K562 (cell line): Measurements from ENCODE around the gene USP48. TPM values are rescaled to one million over a fixed set of nuclear protein-coding genes. Genes with fewer than 3 reads are reported as not detected.

Source experiments
- CBX3 ChIP-seq, 2 experiments: IDR thresholded peaks; 1 replicate in 1 of 2; 2 replicates in 1 of 2; pipeline ENCODE4 v1.6.1; 2012; ENCODE audit warnings: inconsistent platforms in 2 of 2, low read length in 2 of 2, borderline replicate concordance in 1 of 2, control low read depth in 1 of 2
- CCAR2 ChIP-seq: fragments of 200-400 bp; formaldehyde crosslinking; IDR thresholded peaks from 2 replicates; pipeline ENCODE4 v1.6.1; 2017; ENCODE audit warnings: mild to moderate bottlenecking, low read depth, low read length
- FIP1L1 ChIP-seq: fragments of 200-400 bp; formaldehyde crosslinking; IDR thresholded peaks from 2 replicates; pipeline ENCODE4 v1.6.1; 2018; ENCODE audit warnings: mild to moderate bottlenecking, low read depth, low read length; ENCODE audit not compliant: poor library complexity, severe bottlenecking
- FOSL1 ChIP-seq: fragments of 200-800 bp; sonication (Bioruptor generic); conservative IDR thresholded peaks from 2 replicates; pipeline ENCODE4 v1.6.1; 2016; ENCODE audit warnings: missing genetic modification characterization, missing compliant biosample characterization
- HMG20B ChIP-seq: fragments of 250-450 bp; sonication (Bioruptor Pico); IDR thresholded peaks from 2 replicates; pipeline ENCODE4 v1.5.0; 2021; ENCODE audit warnings: mild to moderate bottlenecking
- JUNB ChIP-seq: fragments of 450-650 bp; formaldehyde crosslinking; conservative IDR thresholded peaks from 2 replicates; pipeline ENCODE4 v1.4.0; 2020; ENCODE audit warnings: mild to moderate bottlenecking
- MTA2 ChIP-seq: fragments of 450-650 bp; IDR thresholded peaks from 2 replicates; pipeline ENCODE4 v1.6.1; 2016; ENCODE audit warnings: low read depth
- POLR2B ChIP-seq: fragments of 450-650 bp; IDR thresholded peaks from 2 replicates; pipeline ENCODE4 v1.6.1; 2018; ENCODE audit warnings: low read depth; ENCODE audit not compliant: partially characterized antibody
- POLR3A ChIP-seq: IDR thresholded peaks from 2 replicates; pipeline ENCODE4 v1.6.1; 2011; ENCODE audit warnings: borderline replicate concordance, mild to moderate bottlenecking, moderate library complexity; ENCODE audit not compliant: insufficient read length, insufficient read depth; ENCODE audit errors: extremely low read depth
- SAP30 ChIP-seq: fragments of 200-600 bp; sonication (generic); IDR thresholded peaks from 2 replicates; pipeline ENCODE4 v1.6.1; 2012; ENCODE audit warnings: borderline replicate concordance, low read depth, mild to moderate bottlenecking, moderate library complexity, low read length, control low read depth, inconsistent platforms; ENCODE audit not compliant: insufficient read depth, poor library complexity, severe bottlenecking
- STAT5B ChIP-seq: fragments of 250-450 bp; sonication (Bioruptor Pico); IDR thresholded peaks from 2 replicates; pipeline ENCODE4 v1.8.0; 2021; ENCODE audit warnings: mild to moderate bottlenecking, inconsistent platforms
- ZC3H4 ChIP-seq: sonication (generic); formaldehyde crosslinking; IDR thresholded peaks from 2 replicates; pipeline ENCODE4 v1.9.0; 2021; ENCODE audit warnings: missing genetic modification reagents, borderline replicate concordance
- ZNF146 ChIP-seq: IDR thresholded peaks from one replicate; pipeline ENCODE4 v1.6.1; 2018; ENCODE audit warnings: missing compliant biosample characterization; ENCODE audit not compliant: unreplicated experiment
- ZNF324 ChIP-seq: fragments of 250-450 bp; sonication (Bioruptor Pico); IDR thresholded peaks from 2 replicates; pipeline ENCODE4 v1.4.0; 2020; ENCODE audit warnings: mild to moderate bottlenecking
- ZNF444 ChIP-seq: fragments of 250-450 bp; sonication (Bioruptor Pico); IDR thresholded peaks from 2 replicates; pipeline ENCODE4 v1.4.0; 2020; ENCODE audit warnings: mild to moderate bottlenecking, moderate library complexity
- polyA plus RNA-seq, 8 experiments: library from polyadenylated mRNA; depleted of rRNA in 4 of 8; stranded (reverse) in 5 of 8; unstranded in 3 of 8; fragments of >200 nt; fragmentation: Nextera tagmentation in 2 of 8; fragmentation: Illumina TruSeq in 1 of 8; extraction: Ambion mirVana in 2 of 8; extraction: Trizol in 1 of 8; gene quantifications; 2 replicates each; pipeline versions ENCODE4 v1.2.1 to v1.2.3, GENCODE V29; 2011 to 2014; ENCODE audit warnings: inconsistent platforms in 1 of 8, missing spikeins in 1 of 8
- total RNA-seq, 7 experiments: library from RNA; depleted of rRNA in 6 of 7; stranded (reverse); fragments of >200 nt in 6 of 7; fragmentation: Illumina TruSeq in 2 of 7; extraction: Trizol in 2 of 7; gene quantifications; 2 replicates each; pipeline versions ENCODE4 v1.2.1 to v1.2.3, GENCODE V29; 2011 to 2021; ENCODE audit warnings: low replicate concordance in 1 of 7
- TF ChIP-seq, protein P1 (sequence below), 2 experiments: fragments of 150-350 bp in 1 of 2; IDR thresholded peaks; 2 replicates each; pipeline ENCODE4 v1.6.1; 2012 to 2016; ENCODE audit warnings: low read depth in 2 of 2, low read length in 2 of 2, mild to moderate bottlenecking in 1 of 2, moderate library complexity in 1 of 2
- TF ChIP-seq, protein P2 (sequence below): sonication (generic); formaldehyde crosslinking; IDR thresholded peaks from 2 replicates; pipeline ENCODE4 v1.8.0; 2022; ENCODE audit warnings: missing genetic modification reagents, mild to moderate bottlenecking, moderate library complexity, borderline replicate concordance
- TF ChIP-seq, protein P3 (sequence below): sonication (generic); formaldehyde crosslinking; IDR thresholded peaks from 2 replicates; pipeline ENCODE4 v1.5.0; 2020; ENCODE audit warnings: missing genetic modification reagents
- TF ChIP-seq, protein P4 (sequence below): sonication (generic); IDR thresholded peaks from 2 replicates; pipeline ENCODE4 v1.6.1; 2016

USP48 gene
- total and polyA plus RNA-seq, 9 of the 15 experiments (the other 6 are each of a cell fraction or from before 2014, with no cell fraction given), result 23.3 to 123 (median 106) TPM

DNA sequence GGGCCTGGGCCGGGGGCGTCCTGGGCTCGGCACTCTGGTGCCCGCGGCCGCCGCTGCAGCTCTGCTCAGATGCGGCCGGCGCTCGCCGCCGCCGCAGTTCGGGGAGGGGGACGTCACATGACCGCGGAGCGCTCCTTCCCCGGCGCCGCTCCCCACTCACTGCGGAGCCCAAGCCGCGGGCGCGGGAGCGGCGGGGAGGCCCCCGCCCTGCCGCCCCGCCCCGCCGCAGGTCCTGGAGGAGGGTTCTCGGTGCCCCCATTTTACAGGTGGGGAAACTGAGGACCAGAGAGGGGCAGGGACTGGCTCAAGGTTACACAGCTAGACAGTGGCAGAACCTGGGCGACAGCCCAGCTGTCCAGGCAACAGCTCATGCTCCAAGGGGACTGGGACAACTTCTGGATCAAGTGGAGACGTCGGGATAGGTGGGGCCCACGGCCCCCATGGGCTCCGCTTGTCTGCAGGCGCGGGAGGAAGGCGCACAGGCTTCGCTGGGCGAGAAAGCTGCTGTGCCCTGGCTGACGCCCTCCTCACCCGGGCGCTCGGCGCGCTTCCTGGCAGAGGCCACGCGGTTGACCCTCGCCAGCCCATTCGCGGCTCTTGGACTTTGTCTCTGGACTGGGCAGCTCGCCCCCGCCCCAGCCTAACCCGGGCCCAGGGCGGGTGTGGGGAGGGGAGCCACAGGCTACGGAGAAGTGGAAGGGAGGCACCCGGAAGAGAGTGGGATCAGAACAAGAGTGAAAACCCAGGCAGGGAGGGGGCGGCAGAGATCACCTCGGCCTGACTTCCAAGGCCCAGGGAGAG is 113.5 kb downstream of the USP48 start, which contains the start of gene RAP1GAP (continued):
- peak in 1 of 2 experiments; percentile 51; a peak in 2 of 3 replicates for TF ChIP-seq CBX3 (IDR thresholded peaks at IDR 0.05; ENCODE audit: borderline replicate concordance in 1 of 2, low read length in 2 of 2)
- 0 out of 2 replicates have a peak, but pooled peaks have one; percentile 8 for TF ChIP-seq JUNB (CRISPR knock-in tag)
- TF ChIP-seq ZNF324 (CRISPR knock-in tag), result peak; percentile 63; the same call in 1 of the 2 replicates
- TF ChIP-seq FIP1L1, result peak; percentile 72
- TF ChIP-seq, protein P1, sequence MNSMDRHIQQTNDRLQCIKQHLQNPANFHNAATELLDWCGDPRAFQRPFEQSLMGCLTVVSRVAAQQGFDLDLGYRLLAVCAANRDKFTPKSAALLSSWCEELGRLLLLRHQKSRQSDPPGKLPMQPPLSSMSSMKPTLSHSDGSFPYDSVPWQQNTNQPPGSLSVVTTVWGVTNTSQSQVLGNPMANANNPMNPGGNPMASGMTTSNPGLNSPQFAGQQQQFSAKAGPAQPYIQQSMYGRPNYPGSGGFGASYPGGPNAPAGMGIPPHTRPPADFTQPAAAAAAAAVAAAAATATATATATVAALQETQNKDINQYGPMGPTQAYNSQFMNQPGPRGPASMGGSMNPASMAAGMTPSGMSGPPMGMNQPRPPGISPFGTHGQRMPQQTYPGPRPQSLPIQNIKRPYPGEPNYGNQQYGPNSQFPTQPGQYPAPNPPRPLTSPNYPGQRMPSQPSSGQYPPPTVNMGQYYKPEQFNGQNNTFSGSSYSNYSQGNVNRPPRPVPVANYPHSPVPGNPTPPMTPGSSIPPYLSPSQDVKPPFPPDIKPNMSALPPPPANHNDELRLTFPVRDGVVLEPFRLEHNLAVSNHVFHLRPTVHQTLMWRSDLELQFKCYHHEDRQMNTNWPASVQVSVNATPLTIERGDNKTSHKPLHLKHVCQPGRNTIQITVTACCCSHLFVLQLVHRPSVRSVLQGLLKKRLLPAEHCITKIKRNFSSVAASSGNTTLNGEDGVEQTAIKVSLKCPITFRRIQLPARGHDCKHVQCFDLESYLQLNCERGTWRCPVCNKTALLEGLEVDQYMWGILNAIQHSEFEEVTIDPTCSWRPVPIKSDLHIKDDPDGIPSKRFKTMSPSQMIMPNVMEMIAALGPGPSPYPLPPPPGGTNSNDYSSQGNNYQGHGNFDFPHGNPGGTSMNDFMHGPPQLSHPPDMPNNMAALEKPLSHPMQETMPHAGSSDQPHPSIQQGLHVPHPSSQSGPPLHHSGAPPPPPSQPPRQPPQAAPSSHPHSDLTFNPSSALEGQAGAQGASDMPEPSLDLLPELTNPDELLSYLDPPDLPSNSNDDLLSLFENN (IDR thresholded peaks at IDR 0.05; ENCODE audit: low read depth in 2 of 2, low read length in 2 of 2), result no peak; a peak in 1 of 4 replicates
- TF ChIP-seq ZNF444 (CRISPR knock-in tag), result no peak
- TF ChIP-seq STAT5B, result no peak
- no peak for TF ChIP-seq CCAR2
- no peak for TF ChIP-seq POLR3A
- no peak for TF ChIP-seq FOSL1 (tag)
- TF ChIP-seq, protein P2, sequence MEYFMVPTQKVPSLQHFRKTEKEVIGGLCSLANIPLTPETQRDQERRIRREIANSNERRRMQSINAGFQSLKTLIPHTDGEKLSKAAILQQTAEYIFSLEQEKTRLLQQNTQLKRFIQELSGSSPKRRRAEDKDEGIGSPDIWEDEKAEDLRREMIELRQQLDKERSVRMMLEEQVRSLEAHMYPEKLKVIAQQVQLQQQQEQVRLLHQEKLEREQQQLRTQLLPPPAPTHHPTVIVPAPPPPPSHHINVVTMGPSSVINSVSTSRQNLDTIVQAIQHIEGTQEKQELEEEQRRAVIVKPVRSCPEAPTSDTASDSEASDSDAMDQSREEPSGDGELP (CRISPR knock-in tag), result peak; percentile 75
- TF ChIP-seq, protein P3, sequence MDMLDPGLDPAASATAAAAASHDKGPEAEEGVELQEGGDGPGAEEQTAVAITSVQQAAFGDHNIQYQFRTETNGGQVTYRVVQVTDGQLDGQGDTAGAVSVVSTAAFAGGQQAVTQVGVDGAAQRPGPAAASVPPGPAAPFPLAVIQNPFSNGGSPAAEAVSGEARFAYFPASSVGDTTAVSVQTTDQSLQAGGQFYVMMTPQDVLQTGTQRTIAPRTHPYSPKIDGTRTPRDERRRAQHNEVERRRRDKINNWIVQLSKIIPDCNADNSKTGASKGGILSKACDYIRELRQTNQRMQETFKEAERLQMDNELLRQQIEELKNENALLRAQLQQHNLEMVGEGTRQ (CRISPR knock-in tag), result peak; percentile 90
- TF ChIP-seq MTA2, result no peak
- TF ChIP-seq, protein P4, sequence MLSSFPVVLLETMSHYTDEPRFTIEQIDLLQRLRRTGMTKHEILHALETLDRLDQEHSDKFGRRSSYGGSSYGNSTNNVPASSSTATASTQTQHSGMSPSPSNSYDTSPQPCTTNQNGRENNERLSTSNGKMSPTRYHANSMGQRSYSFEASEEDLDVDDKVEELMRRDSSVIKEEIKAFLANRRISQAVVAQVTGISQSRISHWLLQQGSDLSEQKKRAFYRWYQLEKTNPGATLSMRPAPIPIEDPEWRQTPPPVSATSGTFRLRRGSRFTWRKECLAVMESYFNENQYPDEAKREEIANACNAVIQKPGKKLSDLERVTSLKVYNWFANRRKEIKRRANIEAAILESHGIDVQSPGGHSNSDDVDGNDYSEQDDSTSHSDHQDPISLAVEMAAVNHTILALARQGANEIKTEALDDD, result no peak
- TF ChIP-seq HMG20B (CRISPR knock-in tag), result no peak
- peak; percentile 36 for TF ChIP-seq SAP30
- TF ChIP-seq ZC3H4, result 0 out of 2 replicates have a peak, but pooled peaks have one; percentile 24
- peak; percentile 39 for TF ChIP-seq POLR2B
- no peak for TF ChIP-seq ZNF146 (CRISPR knock-in tag)
